HL-60 (cell line): ENCODE data around the gene GNG4.

ENCODE experiments used
- DNase-seq, 2 experiments: peaks; one replicate each; pipeline ENCODE4 v3.0.0-alpha.2; 2010 to 2020; ENCODE audit warnings: low read depth in 1 of 2, low spot score in 1 of 2
- H3K27ac ChIP-seq: fragments of 250-450 bp; sonication (Bioruptor Pico); replicated peaks from 2 replicates; pipeline ENCODE4 v1.5.1; 2020; ENCODE audit warnings: mild to moderate bottlenecking, moderate library complexity
- H3K27me3 ChIP-seq: fragments of 250-450 bp; sonication (Bioruptor Pico); 2 replicates; pipeline ENCODE4 v1.5.1; 2021; ENCODE audit warnings: mild to moderate bottlenecking, moderate library complexity; ENCODE audit not compliant: insufficient read depth, poor library complexity, severe bottlenecking
- H3K4me3 ChIP-seq: replicated peaks from 2 replicates; pipeline ENCODE4 v1.5.1; 2011; ENCODE audit warnings: mild to moderate bottlenecking, control low read depth, low read length; ENCODE audit not compliant: insufficient read depth
- GABPA ChIP-seq: IDR thresholded peaks from 2 replicates; pipeline ENCODE4 v1.6.1; 2012; ENCODE audit warnings: low read depth
- POLR2AphosphoS5 ChIP-seq: IDR thresholded peaks from 2 replicates; pipeline ENCODE4 v1.6.1; 2012; ENCODE audit warnings: low read depth
- SPI1 ChIP-seq: IDR thresholded peaks from 2 replicates; pipeline ENCODE4 v1.6.1; 2012; ENCODE audit warnings: low read depth, mild to moderate bottlenecking, borderline replicate concordance
- TF ChIP-seq, protein P1 (sequence below): IDR thresholded peaks from 2 replicates; pipeline ENCODE4 v1.6.1; 2012; ENCODE audit warnings: low read depth; ENCODE audit not compliant: insufficient replicate concordance
- TF ChIP-seq, protein P2 (sequence below): IDR thresholded peaks from one replicate; pipeline ENCODE4 v1.5.1; 2011; ENCODE audit warnings: low read length, control low read depth, inconsistent platforms; ENCODE audit not compliant: insufficient read depth

The GNG4 gene

DNA sequence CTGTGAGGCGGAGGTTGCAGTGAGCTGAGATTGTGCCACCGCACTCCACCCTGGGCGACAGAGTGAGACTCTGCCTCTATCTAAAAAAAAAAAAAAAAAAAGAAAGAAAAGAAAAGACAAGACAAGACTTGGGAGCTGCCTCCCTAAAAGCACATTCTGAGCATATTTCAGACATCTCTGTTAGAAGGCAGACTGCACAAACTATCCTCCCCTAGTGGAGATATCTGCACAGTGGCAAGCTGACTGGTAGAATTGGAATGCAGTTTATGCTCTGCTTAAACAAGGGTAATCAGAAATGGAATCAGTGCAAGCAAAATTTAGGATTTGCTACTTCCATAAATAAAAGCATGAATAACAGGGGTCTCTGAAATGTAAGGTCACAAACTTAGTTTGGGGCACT lies 31.8 kb downstream of the GNG4 start:
- Histone ChIP-seq H3K27me3 (no peaks in the 10 kb centered on the region), H3K4me3 (no peak overlapping the region), H3K27ac (no peak overlapping the region)
- DNase-seq = no peak
- no peak for TF ChIP-seq POLR2AphosphoS5
- TF ChIP-seq GABPA = no peak
- no peak for TF ChIP-seq SPI1
- TF ChIP-seq, protein P1, sequence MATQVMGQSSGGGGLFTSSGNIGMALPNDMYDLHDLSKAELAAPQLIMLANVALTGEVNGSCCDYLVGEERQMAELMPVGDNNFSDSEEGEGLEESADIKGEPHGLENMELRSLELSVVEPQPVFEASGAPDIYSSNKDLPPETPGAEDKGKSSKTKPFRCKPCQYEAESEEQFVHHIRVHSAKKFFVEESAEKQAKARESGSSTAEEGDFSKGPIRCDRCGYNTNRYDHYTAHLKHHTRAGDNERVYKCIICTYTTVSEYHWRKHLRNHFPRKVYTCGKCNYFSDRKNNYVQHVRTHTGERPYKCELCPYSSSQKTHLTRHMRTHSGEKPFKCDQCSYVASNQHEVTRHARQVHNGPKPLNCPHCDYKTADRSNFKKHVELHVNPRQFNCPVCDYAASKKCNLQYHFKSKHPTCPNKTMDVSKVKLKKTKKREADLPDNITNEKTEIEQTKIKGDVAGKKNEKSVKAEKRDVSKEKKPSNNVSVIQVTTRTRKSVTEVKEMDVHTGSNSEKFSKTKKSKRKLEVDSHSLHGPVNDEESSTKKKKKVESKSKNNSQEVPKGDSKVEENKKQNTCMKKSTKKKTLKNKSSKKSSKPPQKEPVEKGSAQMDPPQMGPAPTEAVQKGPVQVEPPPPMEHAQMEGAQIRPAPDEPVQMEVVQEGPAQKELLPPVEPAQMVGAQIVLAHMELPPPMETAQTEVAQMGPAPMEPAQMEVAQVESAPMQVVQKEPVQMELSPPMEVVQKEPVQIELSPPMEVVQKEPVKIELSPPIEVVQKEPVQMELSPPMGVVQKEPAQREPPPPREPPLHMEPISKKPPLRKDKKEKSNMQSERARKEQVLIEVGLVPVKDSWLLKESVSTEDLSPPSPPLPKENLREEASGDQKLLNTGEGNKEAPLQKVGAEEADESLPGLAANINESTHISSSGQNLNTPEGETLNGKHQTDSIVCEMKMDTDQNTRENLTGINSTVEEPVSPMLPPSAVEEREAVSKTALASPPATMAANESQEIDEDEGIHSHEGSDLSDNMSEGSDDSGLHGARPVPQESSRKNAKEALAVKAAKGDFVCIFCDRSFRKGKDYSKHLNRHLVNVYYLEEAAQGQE = no peak
- TF ChIP-seq, protein P2, sequence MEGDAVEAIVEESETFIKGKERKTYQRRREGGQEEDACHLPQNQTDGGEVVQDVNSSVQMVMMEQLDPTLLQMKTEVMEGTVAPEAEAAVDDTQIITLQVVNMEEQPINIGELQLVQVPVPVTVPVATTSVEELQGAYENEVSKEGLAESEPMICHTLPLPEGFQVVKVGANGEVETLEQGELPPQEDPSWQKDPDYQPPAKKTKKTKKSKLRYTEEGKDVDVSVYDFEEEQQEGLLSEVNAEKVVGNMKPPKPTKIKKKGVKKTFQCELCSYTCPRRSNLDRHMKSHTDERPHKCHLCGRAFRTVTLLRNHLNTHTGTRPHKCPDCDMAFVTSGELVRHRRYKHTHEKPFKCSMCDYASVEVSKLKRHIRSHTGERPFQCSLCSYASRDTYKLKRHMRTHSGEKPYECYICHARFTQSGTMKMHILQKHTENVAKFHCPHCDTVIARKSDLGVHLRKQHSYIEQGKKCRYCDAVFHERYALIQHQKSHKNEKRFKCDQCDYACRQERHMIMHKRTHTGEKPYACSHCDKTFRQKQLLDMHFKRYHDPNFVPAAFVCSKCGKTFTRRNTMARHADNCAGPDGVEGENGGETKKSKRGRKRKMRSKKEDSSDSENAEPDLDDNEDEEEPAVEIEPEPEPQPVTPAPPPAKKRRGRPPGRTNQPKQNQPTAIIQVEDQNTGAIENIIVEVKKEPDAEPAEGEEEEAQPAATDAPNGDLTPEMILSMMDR = no peak

DNA sequence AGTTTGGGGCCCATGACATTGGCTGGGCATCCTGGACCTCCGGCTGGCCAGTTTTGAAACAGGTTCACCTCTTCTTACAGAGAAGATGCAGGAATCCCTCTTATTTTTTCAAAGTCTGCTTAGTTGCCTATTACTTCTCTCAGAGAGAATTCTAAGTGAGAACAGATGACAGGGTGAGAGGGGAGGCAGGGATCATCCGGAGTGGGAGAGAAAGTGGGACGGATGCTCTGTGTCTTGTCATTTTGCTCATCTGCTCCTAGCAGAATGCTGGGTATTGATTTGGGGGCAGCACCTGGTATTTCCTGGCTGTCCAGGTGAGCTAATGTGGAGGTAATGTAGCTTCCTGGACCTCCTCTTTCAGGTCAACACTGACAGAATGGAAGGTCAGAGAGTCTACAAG lies 32.4 kb downstream of the GNG4 start:
- DNase-seq = no peak
- Histone ChIP-seq H3K27me3 (no peaks in the 10 kb centered on the region), H3K4me3 (no peak overlapping the region), H3K27ac (no peak overlapping the region)
- TF ChIP-seq, protein P2 = no peak
- TF ChIP-seq POLR2AphosphoS5 (no peak), GABPA (no peak), SPI1 (no peak)
- TF ChIP-seq, protein P1 = no peak

DNA sequence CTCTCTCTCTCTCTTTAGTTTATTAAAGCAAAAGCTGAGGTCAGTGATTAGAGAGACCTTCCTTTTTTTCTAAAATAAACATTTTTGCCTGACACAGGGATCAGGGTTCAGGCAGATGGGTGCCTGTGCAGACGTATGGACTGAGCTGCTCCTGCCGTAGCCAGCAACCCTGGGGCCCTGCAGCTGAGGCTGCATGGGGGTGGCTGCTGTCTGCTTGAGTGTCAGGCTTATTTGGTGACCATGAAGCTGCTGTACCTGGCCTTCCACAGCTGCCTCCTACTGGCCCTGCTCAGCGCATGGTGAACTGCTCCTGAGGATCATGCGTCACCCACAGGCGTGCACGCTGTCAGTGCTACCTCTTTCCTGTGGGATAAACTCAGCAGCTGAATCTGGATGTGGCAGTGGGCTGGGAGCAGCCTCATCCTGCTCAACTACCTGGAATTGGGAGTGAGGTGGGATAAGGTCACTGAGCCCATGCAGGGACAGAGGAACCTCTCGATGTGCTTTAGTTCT lies 35.1 kb downstream of the GNG4 start:
- TF ChIP-seq SPI1 = no peak
- TF ChIP-seq, protein P1 = no peak
- no peak for TF ChIP-seq GABPA
- TF ChIP-seq, protein P2 = no peak
- no peak for TF ChIP-seq POLR2AphosphoS5
- DNase-seq = no peak
- Histone ChIP-seq H3K27ac (no peak overlapping the region), H3K27me3 (no peaks in the 10 kb centered on the region), H3K4me3 (no peak overlapping the region)
